ENCODE data around the gene IL34.
A peak's percentile ranks its signal among the peaks of the same experiment; 100 is the strongest.

Gene IL34

DNA sequence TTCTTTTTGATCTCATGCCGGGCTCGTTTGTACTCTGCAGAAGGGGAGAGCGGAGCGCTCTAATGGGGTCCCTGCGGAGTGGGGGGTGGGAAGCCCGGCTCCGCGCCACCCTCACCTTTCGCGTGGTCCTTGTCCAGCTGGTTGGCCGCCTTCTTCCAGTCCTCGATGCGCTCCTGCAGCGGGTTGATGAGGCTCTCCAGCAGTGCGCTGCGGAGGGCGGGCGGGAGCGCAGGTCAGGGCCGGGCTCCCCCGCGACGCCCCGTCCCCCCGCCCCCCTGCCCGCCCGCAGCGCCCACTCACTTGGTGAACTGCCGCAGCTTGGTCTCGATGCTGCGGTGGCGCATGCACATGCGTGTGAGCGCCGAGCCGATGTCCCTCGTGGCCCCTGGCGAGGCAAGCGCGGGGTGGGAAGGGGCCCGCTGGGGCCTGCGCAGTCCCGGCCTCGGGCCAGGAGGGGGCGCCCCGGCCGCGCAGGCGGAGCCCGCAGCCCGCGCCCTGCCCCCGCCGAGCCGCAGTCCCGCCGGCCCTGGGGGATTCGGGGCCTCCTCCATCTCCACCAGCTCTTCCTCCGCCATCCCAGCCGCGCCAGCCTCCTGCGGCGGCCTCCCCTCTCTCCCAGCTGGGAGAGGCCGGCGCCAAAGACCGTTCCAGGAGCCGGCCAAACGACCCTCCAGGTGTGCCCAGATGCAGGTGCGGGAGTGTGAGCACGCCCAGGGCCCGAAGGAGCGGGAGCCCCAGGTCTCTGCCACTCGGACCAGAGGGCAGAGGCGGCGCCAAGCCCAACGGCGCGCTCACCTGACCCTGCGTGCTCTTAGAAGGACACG, 33.5 kb downstream of the IL34 start:
- H3K27me3 ChIP-seq (ENCODE audit: low read depth, low read length), result no peaks in the 10 kb centered on the region
- H3K4me1 ChIP-seq (ENCODE audit: low read length), result no peaks in the 10 kb centered on the region
- H4K20me1 ChIP-seq (ENCODE audit: insufficient read depth, low read length), result no peaks in the 10 kb centered on the region
- H2AFZ ChIP-seq (ENCODE audit: low read depth, low read length), result no peak overlapping the region
- H3K27ac ChIP-seq (ENCODE audit: low read length), result no peak overlapping the region
- H3K9ac ChIP-seq (ENCODE audit: low read length), result no peak overlapping the region
- peak; percentile 7; the same call in 1 of the 2 replicates for TF ChIP-seq CTCF (IDR thresholded peaks at IDR 0.05; ENCODE audit: low read depth, low read length)
- TF ChIP-seq EZH2phosphoT487 (IDR thresholded peaks at IDR 0.05; ENCODE audit: low read depth), result no peak
- no peaks in the 10 kb centered on the region for H3K36me3 ChIP-seq (replicated peaks; ENCODE audit: low read depth, low read length)
- no peaks in the 10 kb centered on the region for H3K79me2 ChIP-seq (ENCODE audit: low read length)
- no peaks in the 10 kb centered on the region for H3K9me3 ChIP-seq (ENCODE audit: insufficient read depth, low read length)
- no peak overlapping the region for H3K4me3 ChIP-seq (ENCODE audit: low read length)
- H3K4me2 ChIP-seq (ENCODE audit: low read length), result no peak overlapping the region

DNA sequence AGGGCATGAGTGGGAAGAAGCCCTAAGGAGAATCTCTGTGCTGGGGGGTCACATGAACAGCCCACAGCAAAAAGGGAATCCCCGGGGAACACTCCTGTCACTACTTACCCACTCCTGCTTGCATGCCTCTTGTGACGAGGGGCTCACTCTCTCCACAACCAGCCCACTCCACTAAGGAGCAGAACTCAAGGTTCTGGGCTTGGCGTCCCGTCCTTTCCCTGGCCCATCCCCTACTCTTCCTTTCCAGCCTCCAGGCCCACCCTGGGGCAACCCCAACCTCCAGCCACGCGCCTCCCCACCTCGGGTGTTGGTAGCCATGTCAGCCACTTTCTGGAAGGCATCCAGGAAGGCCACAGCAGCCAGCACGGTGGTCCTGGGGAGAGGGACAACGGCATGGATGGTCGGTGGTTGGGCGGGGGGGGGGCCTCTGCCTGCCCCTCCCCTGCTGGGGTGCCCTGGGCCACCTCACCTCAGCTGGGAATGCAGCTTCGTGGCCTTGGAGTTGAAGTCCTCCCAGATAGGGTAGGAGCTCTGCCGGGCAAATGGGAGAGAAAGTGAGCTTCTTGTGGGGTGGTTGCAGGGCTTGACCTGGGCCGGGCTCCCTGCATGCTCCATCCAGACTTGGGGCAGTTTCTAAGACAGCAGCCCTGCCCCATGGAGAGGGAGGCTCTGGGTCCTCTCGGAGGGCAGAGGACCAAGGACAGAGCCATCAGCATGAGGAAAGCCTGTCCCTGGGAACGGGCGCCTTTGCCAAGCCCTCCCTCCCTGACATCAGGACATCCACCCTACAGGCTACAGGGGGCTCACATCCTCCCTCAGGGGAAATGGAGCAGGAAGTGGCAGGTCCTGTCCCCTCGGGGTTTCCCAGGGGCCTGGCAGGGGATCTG, 34.4 kb downstream of the IL34 start:
- H3K79me2 ChIP-seq (ENCODE audit: low read length), result no peaks in the 10 kb centered on the region
- H3K4me3 ChIP-seq (ENCODE audit: low read length), result no peak overlapping the region
- no peaks in the 10 kb centered on the region for H3K36me3 ChIP-seq (replicated peaks; ENCODE audit: low read depth, low read length)
- H3K9ac ChIP-seq (ENCODE audit: low read length), result no peak overlapping the region
- no peak overlapping the region for H3K27ac ChIP-seq (ENCODE audit: low read length)
- H3K4me2 ChIP-seq (ENCODE audit: low read length), result no peak overlapping the region
- TF ChIP-seq EZH2phosphoT487 (IDR thresholded peaks at IDR 0.05; ENCODE audit: low read depth) (no peak), CTCF (IDR thresholded peaks at IDR 0.05; ENCODE audit: low read depth, low read length) (no peak)
- H3K27me3 ChIP-seq (ENCODE audit: low read depth, low read length), result no peaks in the 10 kb centered on the region
- no peaks in the 10 kb centered on the region for H3K4me1 ChIP-seq (ENCODE audit: low read length)
- no peaks in the 10 kb centered on the region for H3K9me3 ChIP-seq (ENCODE audit: insufficient read depth, low read length)
- H2AFZ ChIP-seq (ENCODE audit: low read depth, low read length), result no peak overlapping the region
- no peaks in the 10 kb centered on the region for H4K20me1 ChIP-seq (ENCODE audit: insufficient read depth, low read length)

GRCh38 chr16:70681382-70682238, 35.3 kb downstream of the IL34 start:
- Histone ChIP-seq H3K36me3 (replicated peaks; ENCODE audit: low read depth, low read length) (no peaks in the 10 kb centered on the region), H3K27ac (ENCODE audit: low read length) (no peak overlapping the region), H2AFZ (ENCODE audit: low read depth, low read length) (no peak overlapping the region), H3K79me2 (ENCODE audit: low read length) (no peaks in the 10 kb centered on the region), H3K9me3 (ENCODE audit: insufficient read depth, low read length) (no peaks in the 10 kb centered on the region), H3K4me3 (ENCODE audit: low read length) (no peak overlapping the region), H3K9ac (ENCODE audit: low read length) (no peak overlapping the region), H3K27me3 (ENCODE audit: low read depth, low read length) (no peaks in the 10 kb centered on the region), H3K4me1 (ENCODE audit: low read length) (no peaks in the 10 kb centered on the region), H3K4me2 (ENCODE audit: low read length) (no peak overlapping the region), H4K20me1 (ENCODE audit: insufficient read depth, low read length) (no peaks in the 10 kb centered on the region)
- TF ChIP-seq EZH2phosphoT487 (IDR thresholded peaks at IDR 0.05; ENCODE audit: low read depth), result no peak
- TF ChIP-seq CTCF (IDR thresholded peaks at IDR 0.05; ENCODE audit: low read depth, low read length), result no peak
